CD4-positive, alpha-beta T cell (primary cell): ENCODE results near the gene SATB2. TPM values are rescaled to one million over a fixed set of nuclear protein-coding genes. Genes with fewer than 3 reads are reported as not detected.

Experiments used
- ATAC-seq: fragments of 200-7000 bp; cut with Tn5 transposase; one replicate; pipeline ENCODE4 v1.10.0; 2022; ENCODE audit warnings: mild to moderate bottlenecking; ENCODE audit not compliant: poor library complexity
- CTCF ChIA-PET: fragments of 350-600 bp; sonication (Branson Sonifier 250); formaldehyde crosslinking; loops from one replicate; lab custom pipeline; 2021; ENCODE audit warnings: antibody characterized with exemption, inconsistent platforms; lab: Charles Lee
- POLR2A ChIA-PET: fragments of 350-600 bp; sonication (Branson Sonifier 250); formaldehyde crosslinking; loops from one replicate; lab custom pipeline; 2021; ENCODE audit warnings: antibody characterized with exemption, inconsistent platforms; lab: Charles Lee
- DNase-seq, 14 experiments: peaks; one replicate each; pipeline ENCODE4 v3.0.0-alpha.2; 2013 to 2020; ENCODE audit warnings: mixed read lengths in 2 of 14
- H3K27ac ChIP-seq, 2 donors: one replicate each; pipeline versions ENCODE4 v1.5.1 to v1.7.0; 2013; ENCODE audit warnings: low read length in 2 of 2, low read depth in 1 of 2, mild to moderate bottlenecking in 1 of 2
- H3K27me3 ChIP-seq, 2 experiments: 1 replicate in 1 of 2; 2 replicates in 1 of 2; pipeline versions ENCODE4 v1.6.1 to v1.7.0; 2013; ENCODE audit warnings: low read length in 2 of 2, control low read depth in 1 of 2, mild to moderate bottlenecking in 1 of 2, moderate library complexity in 1 of 2; ENCODE audit not compliant: insufficient read depth in 2 of 2, control insufficient read depth in 1 of 2
- H3K36me3 ChIP-seq: one replicate; pipeline ENCODE4 v1.6.1; 2013; ENCODE audit warnings: low read length, control low read depth; ENCODE audit not compliant: insufficient read depth
- H3K4me1 ChIP-seq: one replicate; pipeline ENCODE4 v1.6.1; 2013; ENCODE audit warnings: low read length, control low read depth; ENCODE audit not compliant: insufficient read depth
- H3K4me3 ChIP-seq: one replicate; pipeline ENCODE4 v1.5.1; 2013; ENCODE audit warnings: mild to moderate bottlenecking, low read length, moderate library complexity
- H3K9me3 ChIP-seq, 2 experiments: 1 replicate in 1 of 2; 2 replicates in 1 of 2; pipeline versions ENCODE4 v1.6.1 to v1.7.0; 2013; ENCODE audit warnings: low read length in 2 of 2, mild to moderate bottlenecking in 2 of 2, control low read depth in 1 of 2, moderate library complexity in 1 of 2; ENCODE audit not compliant: control insufficient read depth in 1 of 2, insufficient read depth in 1 of 2
- H3K27ac Mint-ChIP-seq: one replicate; pipeline ENCODE4 v1.8.0; 2020; ENCODE audit warnings: mixed read lengths
- H3K27me3 Mint-ChIP-seq: one replicate; pipeline ENCODE4 v1.8.0; 2021; ENCODE audit warnings: mixed read lengths
- H3K36me3 Mint-ChIP-seq: one replicate; pipeline ENCODE4 v1.8.0; 2021; ENCODE audit warnings: low read depth, mixed read lengths
- H3K4me1 Mint-ChIP-seq: one replicate; pipeline ENCODE4 v1.8.0; 2021; ENCODE audit warnings: low read depth, mixed read lengths
- H3K4me3 Mint-ChIP-seq: one replicate; pipeline ENCODE4 v1.8.0; 2020; ENCODE audit warnings: mild to moderate bottlenecking, mixed read lengths
- H3K9me3 Mint-ChIP-seq: one replicate; pipeline ENCODE4 v1.8.0; 2020; ENCODE audit warnings: mixed read lengths
- CTCF ChIP-seq: fragments of 200-600 bp; IDR thresholded peaks from one replicate; pipeline ENCODE4 v1.8.0; 2022; ENCODE audit warnings: antibody characterized with exemption, mild to moderate bottlenecking
- intact Hi-C, 2 experiments: fragments of 100-400 bp; cut with DNase I in 1 of 2; cut with micrococcal nuclease in 1 of 2; formaldehyde crosslinking; loops; one replicate each; pipeline versions ENCODE4 v1.15.1 to v1.9.0; 2023 to 2025; cut with DNase I, micrococcal nuclease
- total RNA-seq, 174 experiments: library from RNA in 2 of 174; stranded (reverse) in 2 of 174; gene quantifications; one replicate each; pipeline ENCODE4 v1.2.3 and lab custom pipeline; 2021 to 2026

The SATB2 gene
- total RNA-seq, 2 experiments from 2014 or later = not detected

- H3K4me3 ChIP-seq = no peak overlapping the region
- no peaks in the 10 kb centered on the region for H3K4me1 ChIP-seq
- H3K27me3 ChIP-seq = no peaks in the 10 kb centered on the region
- DNase-seq (no peak), ATAC-seq (no peak)
- Mint-ChIP-seq H3K27me3 (peaks cover 6% of the 10 kb centered on the region), H3K9me3 (no peaks in the 10 kb centered on the region), H3K4me3 (no peak overlapping the region), H3K36me3 (no peaks in the 10 kb centered on the region), H3K27ac (no peak overlapping the region), H3K4me1 (no peaks in the 10 kb centered on the region)
- POLR2A ChIA-PET = no interaction called here
- H3K36me3 ChIP-seq = no peaks in the 10 kb centered on the region
- CTCF ChIA-PET = no interaction called here
- intact Hi-C loops = no loop called here
- no peaks in the 10 kb centered on the region for H3K9me3 ChIP-seq
- no peak for TF ChIP-seq CTCF
- H3K27ac ChIP-seq = no peak overlapping the region
Measured at GRCh38 chr2:199315299-199316179, 142.2 kb downstream of the SATB2 start.

GRCh38 chr2:199312931-199313330, 144.8 kb downstream of the SATB2 start:
- H3K9me3 ChIP-seq = peaks cover 0 to 5% of the 10 kb centered on the region in 2 experiments
- H3K27me3 ChIP-seq = no peaks in the 10 kb centered on the region
- H3K9me3 Mint-ChIP-seq = no peaks in the 10 kb centered on the region
- no peak overlapping the region for H3K4me3 ChIP-seq
- no peak overlapping the region for H3K27ac Mint-ChIP-seq
- H3K27me3 Mint-ChIP-seq = no peaks in the 10 kb centered on the region
- ChIA-PET POLR2A (no interaction called here), CTCF (no interaction called here)
- no peak overlapping the region for H3K4me3 Mint-ChIP-seq
- no peaks in the 10 kb centered on the region for H3K4me1 Mint-ChIP-seq
- ATAC-seq = no peak
- intact Hi-C loops = no loop called here
- no peak overlapping the region for H3K27ac ChIP-seq
- no peaks in the 10 kb centered on the region for H3K36me3 ChIP-seq
- H3K4me1 ChIP-seq = no peaks in the 10 kb centered on the region
- DNase-seq = no peak
- no peak for TF ChIP-seq CTCF
- no peaks in the 10 kb centered on the region for H3K36me3 Mint-ChIP-seq

- no peaks in the 10 kb centered on the region for H3K27me3 ChIP-seq
- no peaks in the 10 kb centered on the region for H3K36me3 ChIP-seq
- no peak overlapping the region for H3K4me3 ChIP-seq
- H3K27ac ChIP-seq = no peak overlapping the region
- H3K4me1 ChIP-seq = no peaks in the 10 kb centered on the region
- H3K9me3 ChIP-seq = peaks cover 0 to 5% of the 10 kb centered on the region in 2 experiments
- Mint-ChIP-seq H3K4me1 (no peaks in the 10 kb centered on the region), H3K4me3 (no peak overlapping the region), H3K9me3 (no peaks in the 10 kb centered on the region), H3K27me3 (no peaks in the 10 kb centered on the region), H3K36me3 (no peaks in the 10 kb centered on the region), H3K27ac (no peak overlapping the region)
- no peak for DNase-seq
- intact Hi-C loops = no loop called here
- ATAC-seq = no peak
- ChIA-PET POLR2A (no interaction called here), CTCF (no interaction called here)
- TF ChIP-seq CTCF = no peak
Measured at GRCh38 chr2:199310771-199311585, 146.8 kb downstream of the SATB2 start.
